AG04449 (cell line): ENCODE results near the gene ENAH.
"Not testable (repeated sequence)": the region's sequence is repeated elsewhere in the genome, so short reads cannot be mapped to it uniquely, and the experiment has no call there.

Source experiments
- CTCF ChIA-PET: fragments of 350-600 bp; formaldehyde crosslinking; extraction: SDS; loops from one replicate; lab custom pipeline; 2021; ENCODE audit warnings: antibody characterized with exemption; lab: Yijun Ruan, JAX
- POLR2A ChIA-PET: fragments of 400-600, 350-600 bp; formaldehyde crosslinking; extraction: SDS; loops from one replicate; lab custom pipeline; 2020; ENCODE audit warnings: antibody characterized with exemption, inconsistent platforms; lab: Yijun Ruan, JAX
- DNase-seq: peaks from one replicate; pipeline ENCODE4 v3.0.0-alpha.2; 2010; ENCODE audit warnings: low read depth, low spot score
- H3K4me3 ChIP-seq: 2 replicates; pipeline ENCODE4 v1.5.1; 2011; ENCODE audit warnings: low read depth, mild to moderate bottlenecking, control low read depth, low read length
- TF ChIP-seq, protein P1 (sequence below): IDR thresholded peaks from one replicate; pipeline ENCODE4 v1.5.1; 2011; ENCODE audit warnings: mild to moderate bottlenecking, moderate library complexity, low read length, control low read depth, inconsistent platforms; ENCODE audit not compliant: insufficient read depth; ENCODE audit errors: missing control alignments

ENAH gene

DNA sequence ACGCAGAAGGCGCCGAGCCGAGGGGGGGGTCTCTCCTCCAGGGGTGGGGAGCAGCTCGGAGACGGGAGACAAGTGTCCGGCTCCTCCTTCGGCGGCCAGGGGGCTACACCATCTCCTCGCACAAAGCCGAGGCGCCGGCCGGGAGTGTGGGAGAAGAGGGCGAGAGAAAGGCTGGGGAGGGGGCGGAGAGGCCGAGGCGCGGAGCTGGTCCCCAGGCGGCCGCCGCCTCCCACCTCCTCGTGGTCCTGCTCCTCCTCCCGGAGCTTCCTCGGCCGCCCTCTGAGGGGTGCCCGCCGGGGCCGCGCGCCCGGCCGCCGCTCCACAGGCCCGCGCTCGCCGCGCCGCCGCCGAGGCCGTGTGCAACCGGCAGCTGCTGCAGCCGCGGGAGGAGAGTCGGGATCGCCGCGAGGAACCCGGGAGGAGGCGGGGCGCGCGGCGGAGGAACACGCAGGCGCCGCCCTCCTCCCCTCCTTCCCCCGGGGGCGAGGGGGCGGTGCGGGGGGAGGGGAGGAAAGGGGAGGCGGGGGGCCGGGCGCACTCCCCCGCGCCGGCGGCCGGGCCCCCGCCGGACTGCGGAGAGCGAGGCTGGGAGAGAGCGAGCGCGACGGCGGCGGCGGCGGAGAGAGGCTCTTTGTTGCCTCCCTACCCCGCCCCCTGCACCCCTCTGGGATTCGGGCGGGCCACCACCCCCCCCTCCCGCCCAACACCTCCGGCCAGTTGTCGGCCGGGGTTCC is at the start of gene ENAH:
Gene ENAH, minus strand, starts transcription at position 395 of the 734 bp plus-strand sequence. CDS start 433 bp downstream, outside the sequence.
- no peak for DNase-seq
- TF ChIP-seq, protein P1, sequence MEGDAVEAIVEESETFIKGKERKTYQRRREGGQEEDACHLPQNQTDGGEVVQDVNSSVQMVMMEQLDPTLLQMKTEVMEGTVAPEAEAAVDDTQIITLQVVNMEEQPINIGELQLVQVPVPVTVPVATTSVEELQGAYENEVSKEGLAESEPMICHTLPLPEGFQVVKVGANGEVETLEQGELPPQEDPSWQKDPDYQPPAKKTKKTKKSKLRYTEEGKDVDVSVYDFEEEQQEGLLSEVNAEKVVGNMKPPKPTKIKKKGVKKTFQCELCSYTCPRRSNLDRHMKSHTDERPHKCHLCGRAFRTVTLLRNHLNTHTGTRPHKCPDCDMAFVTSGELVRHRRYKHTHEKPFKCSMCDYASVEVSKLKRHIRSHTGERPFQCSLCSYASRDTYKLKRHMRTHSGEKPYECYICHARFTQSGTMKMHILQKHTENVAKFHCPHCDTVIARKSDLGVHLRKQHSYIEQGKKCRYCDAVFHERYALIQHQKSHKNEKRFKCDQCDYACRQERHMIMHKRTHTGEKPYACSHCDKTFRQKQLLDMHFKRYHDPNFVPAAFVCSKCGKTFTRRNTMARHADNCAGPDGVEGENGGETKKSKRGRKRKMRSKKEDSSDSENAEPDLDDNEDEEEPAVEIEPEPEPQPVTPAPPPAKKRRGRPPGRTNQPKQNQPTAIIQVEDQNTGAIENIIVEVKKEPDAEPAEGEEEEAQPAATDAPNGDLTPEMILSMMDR: no peak
- CTCF ChIA-PET: interaction anchor here (1.3 to 2.1 kb wide), 2 partner anchors 120 to 125 kb away, joined by 3 to 19 read pairs; partner anchors contain the start of gene SRP9
- peak within 1 kb of the TSS; percentile 85 for H3K4me3 ChIP-seq
- POLR2A ChIA-PET: interaction anchor here (0.5 to 3.2 kb wide), 7 partner anchors 9 to 230 kb away, joined by 3 to 13 read pairs (median 5); partner anchors contain the start of gene SRP9

- H3K4me3 ChIP-seq: peak overlapping the region; percentile 7
- DNase-seq: no peak
- CTCF ChIA-PET: interaction anchor here (1.3 to 2.3 kb wide), 2 partner anchors 9 to 46 kb away, joined by 3 to 11 read pairs; no protein-coding TSS in a partner anchor
- POLR2A ChIA-PET: interaction anchor here (0.7 to 1.8 kb wide), 6 partner anchors 9 to 66 kb away, joined by 4 to 15 read pairs (median 8); no protein-coding TSS in a partner anchor
- TF ChIP-seq, protein P1: no peak
Measured at GRCh38 chr1:225700889-225701465, 48.1 kb upstream of the ENAH start.

DNA sequence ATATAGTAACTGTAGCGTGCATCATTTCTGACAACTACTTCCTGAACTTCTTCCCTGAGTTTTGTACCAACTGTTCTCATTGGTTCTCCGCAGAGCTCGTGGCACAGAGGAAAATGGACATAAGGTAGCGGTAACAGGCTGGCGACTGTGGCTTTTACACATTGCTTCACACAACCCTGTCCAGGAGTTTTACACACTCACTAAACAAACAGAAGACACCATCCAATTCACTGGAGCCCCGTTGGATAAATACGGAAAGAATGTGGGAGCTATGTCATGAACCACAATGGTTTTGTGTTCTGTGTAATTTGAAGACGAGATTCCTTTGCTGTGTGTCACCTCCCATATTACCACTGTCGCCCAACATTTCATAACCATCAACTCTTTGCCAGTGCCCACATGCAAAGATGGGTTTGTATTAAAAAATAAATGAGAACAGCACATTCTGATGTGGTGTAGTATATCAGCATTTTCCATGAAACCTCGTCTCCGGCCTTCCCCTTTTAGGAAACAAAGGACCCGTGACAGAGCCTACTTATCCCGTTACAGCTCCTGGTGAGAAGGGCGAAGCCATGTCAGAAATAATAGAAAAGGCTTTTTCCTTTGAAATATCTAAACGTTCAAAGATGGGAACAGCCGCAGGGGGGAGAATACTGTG is 47.4 kb upstream of the ENAH start:
- ChIA-PET CTCF (interaction anchor here (1.1 to 2.3 kb wide), 3 partner anchors 8 to 72 kb away, joined by 4 to 11 read pairs (median 5); no protein-coding TSS in a partner anchor), POLR2A (interaction anchor here (0.6 to 1.8 kb wide), 10 partner anchors 9 to 218 kb away, joined by 3 to 15 read pairs (median 5); partner anchors contain the start of gene ENAH)
- H3K4me3 ChIP-seq: peak overlapping the region; percentile 7
- DNase-seq: peak; percentile 98
- TF ChIP-seq, protein P1: no peak

GRCh38 chr1:225699336-225699735 is 46.4 kb upstream of the ENAH start:
- POLR2A ChIA-PET: interaction anchor here (0.9 to 1.8 kb wide), 4 partner anchors 41 to 217 kb away, joined by 3 to 9 read pairs (median 5); partner anchors contain the start of gene ENAH
- TF ChIP-seq, protein P1: no peak
- DNase-seq: no peak
- H3K4me3 ChIP-seq: no peak overlapping the region
- CTCF ChIA-PET: interaction anchor here (1.6 to 2.3 kb wide), 2 partner anchors 7 to 70 kb away, joined by 5 to 11 read pairs; no protein-coding TSS in a partner anchor

GRCh38 chr1:225698194-225698593 is 45.3 kb upstream of the ENAH start:
- CTCF ChIA-PET, H3K4me3 ChIP-seq, POLR2A ChIA-PET, DNase-seq: not testable (repeated sequence)

GRCh38 chr1:225697428-225697827 is 44.5 kb upstream of the ENAH start:
- POLR2A ChIA-PET: no interaction called here
- TF ChIP-seq, protein P1: no peak
- CTCF ChIA-PET: interaction anchor here (1.3 kb wide), 1 partner anchor 132 kb away, joined by 3 read pairs; no protein-coding TSS in a partner anchor
- no peak overlapping the region for H3K4me3 ChIP-seq
- no peak for DNase-seq
